Suprapubic skin (tissue), 4 donors: ENCODE measurements around the gene MBD6.

Source experiments
- EP300 ChIP-seq: sonication (generic); formaldehyde crosslinking; IDR thresholded peaks from one replicate; pipeline ENCODE4 v1.6.1; 2017; ENCODE audit warnings: antibody characterized with exemption
- POLR2A ChIP-seq, 2 donors: fragments of 450-650 bp; IDR thresholded peaks; one replicate each; pipeline ENCODE4 v1.6.1; 2017; ENCODE audit warnings: antibody characterized with exemption in 2 of 2, mild to moderate bottlenecking in 2 of 2, moderate library complexity in 2 of 2
- POLR2AphosphoS5 ChIP-seq, 3 donors: sonication (generic); formaldehyde crosslinking; IDR thresholded peaks; one replicate each; pipeline ENCODE4 v1.6.1; 2017; ENCODE audit warnings: antibody characterized with exemption in 3 of 3
- TF ChIP-seq, protein P1 (sequence below), 2 donors: fragments of 200-600 bp in 1 of 2; fragments of 450-650 bp in 1 of 2; sonication (generic) in 1 of 2; IDR thresholded peaks; one replicate each; pipeline ENCODE4 v1.5.1; 2016 to 2019; ENCODE audit warnings: antibody characterized with exemption in 2 of 2, mild to moderate bottlenecking in 1 of 2, moderate library complexity in 1 of 2

DNA sequence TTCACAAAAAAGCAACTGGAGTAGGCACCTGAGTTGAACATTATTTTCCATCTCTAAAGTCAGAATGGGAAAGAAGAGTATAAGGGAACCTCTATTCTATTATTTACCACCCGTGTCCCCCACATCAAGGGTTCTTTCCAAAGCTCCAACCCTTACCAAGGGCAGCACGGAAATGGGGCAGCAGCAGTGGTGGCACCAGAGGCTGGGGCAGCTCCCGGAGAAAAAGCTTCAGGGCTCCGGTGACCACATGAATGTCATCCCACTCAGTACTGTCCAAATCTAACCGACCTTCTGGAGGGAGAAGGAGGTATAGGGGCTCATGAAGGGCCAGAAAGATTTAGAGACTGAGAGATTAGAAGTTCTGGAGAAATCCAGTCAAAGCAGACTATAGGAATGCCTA, 48.7 kb upstream of the MBD6 start:
- TF ChIP-seq, protein P1, sequence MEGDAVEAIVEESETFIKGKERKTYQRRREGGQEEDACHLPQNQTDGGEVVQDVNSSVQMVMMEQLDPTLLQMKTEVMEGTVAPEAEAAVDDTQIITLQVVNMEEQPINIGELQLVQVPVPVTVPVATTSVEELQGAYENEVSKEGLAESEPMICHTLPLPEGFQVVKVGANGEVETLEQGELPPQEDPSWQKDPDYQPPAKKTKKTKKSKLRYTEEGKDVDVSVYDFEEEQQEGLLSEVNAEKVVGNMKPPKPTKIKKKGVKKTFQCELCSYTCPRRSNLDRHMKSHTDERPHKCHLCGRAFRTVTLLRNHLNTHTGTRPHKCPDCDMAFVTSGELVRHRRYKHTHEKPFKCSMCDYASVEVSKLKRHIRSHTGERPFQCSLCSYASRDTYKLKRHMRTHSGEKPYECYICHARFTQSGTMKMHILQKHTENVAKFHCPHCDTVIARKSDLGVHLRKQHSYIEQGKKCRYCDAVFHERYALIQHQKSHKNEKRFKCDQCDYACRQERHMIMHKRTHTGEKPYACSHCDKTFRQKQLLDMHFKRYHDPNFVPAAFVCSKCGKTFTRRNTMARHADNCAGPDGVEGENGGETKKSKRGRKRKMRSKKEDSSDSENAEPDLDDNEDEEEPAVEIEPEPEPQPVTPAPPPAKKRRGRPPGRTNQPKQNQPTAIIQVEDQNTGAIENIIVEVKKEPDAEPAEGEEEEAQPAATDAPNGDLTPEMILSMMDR (IDR thresholded peaks at IDR 0.05) = no peak
- TF ChIP-seq EP300 (no peak), POLR2A (IDR thresholded peaks at IDR 0.05) (no peak), POLR2AphosphoS5 (IDR thresholded peaks at IDR 0.05) (no peak)
